ENCODE measurements around the gene COPG1. TPM values are rescaled to one million over a fixed set of nuclear protein-coding genes. Genes with fewer than 3 reads are reported as not detected.

COPG1 gene
- polyA plus RNA-seq, 1 donor = 144 TPM

GRCh38 chr3:129313665-129314385 is 64.4 kb downstream of the COPG1 start:
- Histone ChIP-seq H3K9me3 (ENCODE audit: control insufficient read depth, low read depth, low read length) (no peaks in the 10 kb centered on the region), H3K4me1 (ENCODE audit: control insufficient read depth, insufficient read depth, low read length) (peaks cover 32% of the 10 kb centered on the region), H3K27ac (ENCODE audit: low read length) (peak overlapping the region; percentile 3), H3K4me3 (ENCODE audit: low read length) (peak overlapping the region; percentile 96), H3K27me3 (ENCODE audit: control insufficient read depth, insufficient read depth, low read length) (no peaks in the 10 kb centered on the region), H3K36me3 (ENCODE audit: control insufficient read depth, insufficient read depth, low read length) (no peaks in the 10 kb centered on the region)
- DNase-seq = peak in 1 of 2 donors; percentile 33
- WGBS (ENCODE audit: insufficient coverage, low lambda C conversion rate) = no CpG with 5 or more reads among the region's 7 CpGs

- peak; percentile 81 to 84 for DNase-seq
- Histone ChIP-seq H3K27ac (ENCODE audit: low read length) (peak overlapping the region; percentile 64), H3K4me1 (ENCODE audit: control insufficient read depth, insufficient read depth, low read length) (peaks cover 31% of the 10 kb centered on the region), H3K36me3 (ENCODE audit: control insufficient read depth, insufficient read depth, low read length) (no peaks in the 10 kb centered on the region), H3K9me3 (ENCODE audit: control insufficient read depth, low read depth, low read length) (no peaks in the 10 kb centered on the region), H3K4me3 (ENCODE audit: low read length) (peak overlapping the region; percentile 96), H3K27me3 (ENCODE audit: control insufficient read depth, insufficient read depth, low read length) (no peaks in the 10 kb centered on the region)
- WGBS (ENCODE audit: insufficient coverage, low lambda C conversion rate) = no CpG with 5 or more reads among the region's 53 CpGs
These were observed 65.2 kb downstream of the COPG1 start for GRCh38 chr3:129314386-129315222.

- Histone ChIP-seq H3K4me1 (ENCODE audit: control insufficient read depth, insufficient read depth, low read length) (peaks cover 25% of the 10 kb centered on the region), H3K4me3 (ENCODE audit: low read length) (peak overlapping the region; percentile 96), H3K27me3 (ENCODE audit: control insufficient read depth, insufficient read depth, low read length) (no peaks in the 10 kb centered on the region), H3K9me3 (ENCODE audit: control insufficient read depth, low read depth, low read length) (no peaks in the 10 kb centered on the region), H3K27ac (ENCODE audit: low read length) (peak overlapping the region; percentile 64), H3K36me3 (ENCODE audit: control insufficient read depth, insufficient read depth, low read length) (no peaks in the 10 kb centered on the region)
- peak in 1 of 2 donors; percentile 61 for DNase-seq
- WGBS (ENCODE audit: insufficient coverage, low lambda C conversion rate) = no CpG with 5 or more reads among the region's 80 CpGs
These were observed 66.0 kb downstream of the COPG1 start for GRCh38 chr3:129315223-129315997.

GRCh38 chr3:129315998-129316247 is 66.5 kb downstream of the COPG1 start:
- Histone ChIP-seq H3K36me3 (ENCODE audit: control insufficient read depth, insufficient read depth, low read length) (no peaks in the 10 kb centered on the region), H3K27me3 (ENCODE audit: control insufficient read depth, insufficient read depth, low read length) (no peaks in the 10 kb centered on the region), H3K27ac (ENCODE audit: low read length) (peak overlapping the region; percentile 79), H3K4me3 (ENCODE audit: low read length) (peak overlapping the region; percentile 96), H3K9me3 (ENCODE audit: control insufficient read depth, low read depth, low read length) (no peaks in the 10 kb centered on the region), H3K4me1 (ENCODE audit: control insufficient read depth, insufficient read depth, low read length) (peaks cover 20% of the 10 kb centered on the region)
- no peak for DNase-seq
- WGBS (ENCODE audit: insufficient coverage, low lambda C conversion rate) = no CpG with 5 or more reads among the region's 34 CpGs

GRCh38 chr3:129316248-129317013 is 67.0 kb downstream of the COPG1 start:
- Histone ChIP-seq H3K27ac (ENCODE audit: low read length) (peak overlapping the region; percentile 79), H3K9me3 (ENCODE audit: control insufficient read depth, low read depth, low read length) (no peaks in the 10 kb centered on the region), H3K27me3 (ENCODE audit: control insufficient read depth, insufficient read depth, low read length) (no peaks in the 10 kb centered on the region), H3K4me3 (ENCODE audit: low read length) (peak overlapping the region; percentile 96), H3K36me3 (ENCODE audit: control insufficient read depth, insufficient read depth, low read length) (no peaks in the 10 kb centered on the region), H3K4me1 (ENCODE audit: control insufficient read depth, insufficient read depth, low read length) (peaks cover 17% of the 10 kb centered on the region)
- DNase-seq = peak; percentile 82 to 88
- WGBS (ENCODE audit: insufficient coverage, low lambda C conversion rate) = no CpG with 5 or more reads among the region's 65 CpGs

GRCh38 chr3:129317014-129317771 is 67.8 kb downstream of the COPG1 start:
- DNase-seq = no peak
- WGBS (ENCODE audit: insufficient coverage, low lambda C conversion rate) = no CpG with 5 or more reads among the region's 15 CpGs
- no peaks in the 10 kb centered on the region for H3K9me3 ChIP-seq (ENCODE audit: control insufficient read depth, low read depth, low read length)
- H3K36me3 ChIP-seq (ENCODE audit: control insufficient read depth, insufficient read depth, low read length) = no peaks in the 10 kb centered on the region
- peaks cover 17% of the 10 kb centered on the region for H3K4me1 ChIP-seq (ENCODE audit: control insufficient read depth, insufficient read depth, low read length)
- no peaks in the 10 kb centered on the region for H3K27me3 ChIP-seq (ENCODE audit: control insufficient read depth, insufficient read depth, low read length)
- peak overlapping the region; percentile 79 for H3K27ac ChIP-seq (ENCODE audit: low read length)
- H3K4me3 ChIP-seq (ENCODE audit: low read length) = peak overlapping the region; percentile 96

GRCh38 chr3:129317848-129318247 is 68.4 kb downstream of the COPG1 start:
- Histone ChIP-seq H3K4me1 (ENCODE audit: control insufficient read depth, insufficient read depth, low read length) (peaks cover 17% of the 10 kb centered on the region), H3K4me3 (ENCODE audit: low read length) (no peak overlapping the region), H3K27ac (ENCODE audit: low read length) (no peak overlapping the region), H3K9me3 (ENCODE audit: control insufficient read depth, low read depth, low read length) (no peaks in the 10 kb centered on the region), H3K36me3 (ENCODE audit: control insufficient read depth, insufficient read depth, low read length) (no peaks in the 10 kb centered on the region), H3K27me3 (ENCODE audit: control insufficient read depth, insufficient read depth, low read length) (no peaks in the 10 kb centered on the region)
- WGBS (ENCODE audit: insufficient coverage, low lambda C conversion rate) = no CpG with 5 or more reads among the region's 5 CpGs
- no peak for DNase-seq

GRCh38 chr3:129318921-129319320 is 69.5 kb downstream of the COPG1 start:
- WGBS (ENCODE audit: insufficient coverage, low lambda C conversion rate) = no CpG with 5 or more reads among the region's 15 CpGs
- no peak for DNase-seq
- Histone ChIP-seq H3K4me1 (ENCODE audit: control insufficient read depth, insufficient read depth, low read length) (peaks cover 14% of the 10 kb centered on the region), H3K27me3 (ENCODE audit: control insufficient read depth, insufficient read depth, low read length) (no peaks in the 10 kb centered on the region), H3K36me3 (ENCODE audit: control insufficient read depth, insufficient read depth, low read length) (no peaks in the 10 kb centered on the region), H3K27ac (ENCODE audit: low read length) (no peak overlapping the region), H3K4me3 (ENCODE audit: low read length) (no peak overlapping the region), H3K9me3 (ENCODE audit: control insufficient read depth, low read depth, low read length) (no peaks in the 10 kb centered on the region)

- Histone ChIP-seq H3K27ac (ENCODE audit: low read length) (no peak overlapping the region), H3K36me3 (ENCODE audit: control insufficient read depth, insufficient read depth, low read length) (no peaks in the 10 kb centered on the region), H3K9me3 (ENCODE audit: control insufficient read depth, low read depth, low read length) (no peaks in the 10 kb centered on the region), H3K27me3 (ENCODE audit: control insufficient read depth, insufficient read depth, low read length) (no peaks in the 10 kb centered on the region), H3K4me1 (ENCODE audit: control insufficient read depth, insufficient read depth, low read length) (peaks cover 8% of the 10 kb centered on the region), H3K4me3 (ENCODE audit: low read length) (no peak overlapping the region)
- DNase-seq = no peak
- no CpG with 5 or more reads among the region's 8 CpGs for WGBS (ENCODE audit: insufficient coverage, low lambda C conversion rate)
These were observed 70.9 kb downstream of the COPG1 start for GRCh38 chr3:129320261-129320660.

Data from large intestine (tissue), 3 donors.